DND-41 (cell line): ENCODE results near the gene PEAK3.
A peak's percentile ranks its signal among the peaks of the same experiment; 100 is the strongest.

Experiments
- ATAC-seq: fragments of 200-7000 bp; cut with Tn5 transposase; 3 replicates; pipeline ENCODE4 v1.9.1; 2021; ENCODE audit warnings: low read depth; ENCODE audit not compliant: insufficient read depth
- DNase-seq: peaks from one replicate; pipeline ENCODE4 v3.0.0-alpha.2; 2020
- H2AFZ ChIP-seq: 2 replicates; pipeline ENCODE4 v1.6.0; 2012; ENCODE audit warnings: low read depth, low read length
- H3K27ac ChIP-seq: 2 replicates; pipeline ENCODE4 v1.5.1; 2012; ENCODE audit warnings: low read length, inconsistent platforms
- H3K27me3 ChIP-seq: fragments of 200-600 bp; sonication (generic); 2 replicates; pipeline ENCODE4 v1.6.0; 2012; ENCODE audit warnings: low read length, mild to moderate bottlenecking, inconsistent platforms; ENCODE audit not compliant: insufficient read depth, poor library complexity
- H3K36me3 ChIP-seq: 2 replicates; pipeline ENCODE4 v1.5.1; 2012; ENCODE audit warnings: low read length, inconsistent platforms; ENCODE audit not compliant: insufficient read depth
- H3K4me1 ChIP-seq: 2 replicates; pipeline ENCODE4 v1.5.1; 2012; ENCODE audit warnings: mild to moderate bottlenecking, low read length; ENCODE audit not compliant: insufficient read depth
- H3K4me2 ChIP-seq: 2 replicates; pipeline ENCODE4 v1.6.0; 2012; ENCODE audit warnings: mild to moderate bottlenecking, moderate library complexity, low read length, inconsistent platforms; ENCODE audit not compliant: insufficient read depth
- H3K4me3 ChIP-seq, 2 experiments: fragments of 200-600 bp in 1 of 2; shearing (Covaris generic) in 1 of 2; 2 replicates each; pipeline ENCODE4 v1.5.1; 2012 to 2016; ENCODE audit warnings: inconsistent platforms in 2 of 2, low read length in 2 of 2, mild to moderate bottlenecking in 2 of 2, low read depth in 1 of 2, moderate library complexity in 1 of 2
- H3K79me2 ChIP-seq: 2 replicates; pipeline ENCODE4 v1.6.0; 2012; ENCODE audit warnings: low read length, inconsistent platforms; ENCODE audit not compliant: insufficient read depth
- H3K9ac ChIP-seq: 2 replicates; pipeline ENCODE4 v1.6.0; 2012; ENCODE audit warnings: low read depth, mild to moderate bottlenecking, inconsistent platforms, low read length, moderate library complexity
- H3K9me3 ChIP-seq: 2 replicates; pipeline ENCODE4 v1.5.1; 2012; ENCODE audit warnings: low read length, moderate library complexity, mild to moderate bottlenecking, inconsistent platforms; ENCODE audit not compliant: insufficient read depth, severe bottlenecking
- H4K20me1 ChIP-seq: 2 replicates; pipeline ENCODE4 v1.6.0; 2012; ENCODE audit warnings: low read length; ENCODE audit not compliant: insufficient read depth
- CTCF ChIP-seq: IDR thresholded peaks from 2 replicates; pipeline ENCODE4 v1.5.1; 2012; ENCODE audit warnings: borderline replicate concordance, low read length, moderate library complexity, mild to moderate bottlenecking; ENCODE audit not compliant: poor library complexity, severe bottlenecking; ENCODE audit errors: extremely low read depth
- EZH2 ChIP-seq: IDR thresholded peaks from 3 replicates; pipeline ENCODE4 v1.6.1; 2012; ENCODE audit warnings: borderline replicate concordance, low read depth, mild to moderate bottlenecking, moderate library complexity, low read length, inconsistent platforms; ENCODE audit not compliant: severe bottlenecking

Gene PEAK3

GRCh38 chr19:2259336-2259735 lies 22.6 kb downstream of the PEAK3 start:
- no peak for DNase-seq
- Histone ChIP-seq H3K4me3 (no peak overlapping the region), H3K9ac (no peak overlapping the region), H3K27me3 (no peaks in the 10 kb centered on the region), H3K4me2 (no peak overlapping the region), H2AFZ (no peak overlapping the region), H3K9me3 (no peaks in the 10 kb centered on the region), H4K20me1 (no peaks in the 10 kb centered on the region), H3K27ac (no peak overlapping the region), H3K4me1 (peaks cover 22% of the 10 kb centered on the region), H3K79me2 (no peaks in the 10 kb centered on the region), H3K36me3 (no peaks in the 10 kb centered on the region)
- no peak for TF ChIP-seq EZH2
- TF ChIP-seq CTCF = no peak
- no peak for ATAC-seq

GRCh38 chr19:2255982-2256685 lies 25.8 kb downstream of the PEAK3 start, which contains the start of gene JSRP1:
Gene JSRP1, minus strand, starts transcription at chr19:2256417. Its CDS starts 1,103 bp downstream, at chr19:2255314.
- Histone ChIP-seq H3K36me3 (peaks cover 4% of the 10 kb centered on the region), H3K79me2 (no peaks in the 10 kb centered on the region), H3K27ac (peak within 1 kb of the TSS; percentile 64), H3K4me2 (peak within 1 kb of the TSS; percentile 23; the same call in 1 of the 2 replicates), H3K4me3 (no peak within 1 kb of the TSS), H3K9ac (peak within 1 kb of the TSS; percentile 48), H3K9me3 (no peaks in the 10 kb centered on the region), H4K20me1 (peaks cover 6% of the 10 kb centered on the region; the same call in 1 of the 2 replicates), H3K27me3 (no peaks in the 10 kb centered on the region), H3K4me1 (peaks cover 22% of the 10 kb centered on the region), H2AFZ (no peak within 1 kb of the TSS)
- TF ChIP-seq CTCF (no peak), EZH2 (no peak)
- DNase-seq (no peak), ATAC-seq (no peak)

GRCh38 chr19:2255112-2255845 lies 26.7 kb downstream of the PEAK3 start:
- TF ChIP-seq EZH2 (no peak), CTCF (no peak)
- no peak overlapping the region for H3K9ac ChIP-seq
- H4K20me1 ChIP-seq = peaks cover 9% of the 10 kb centered on the region; the same call in 1 of the 2 replicates
- no peak overlapping the region for H3K4me3 ChIP-seq
- H3K36me3 ChIP-seq = peaks cover 4% of the 10 kb centered on the region
- H3K27me3 ChIP-seq = no peaks in the 10 kb centered on the region
- no peak for DNase-seq
- no peak for ATAC-seq
- H3K27ac ChIP-seq = no peak overlapping the region
- H3K9me3 ChIP-seq = no peaks in the 10 kb centered on the region
- H3K4me2 ChIP-seq = no peak overlapping the region
- H3K79me2 ChIP-seq = no peaks in the 10 kb centered on the region
- H3K4me1 ChIP-seq = peaks cover 22% of the 10 kb centered on the region
- H2AFZ ChIP-seq = no peak overlapping the region
